Mesendoderm (in vitro differentiated cells): ENCODE data around the gene PARVA.
"Not testable (repeated sequence)": the region's sequence is repeated elsewhere in the genome, so short reads cannot be mapped to it uniquely, and the experiment has no call there.

Experiments
- DNase-seq: peaks from one replicate; pipeline ENCODE4 v3.0.0; 2013
- H2AK5ac ChIP-seq: 2 replicates; pipeline ENCODE4 v1.6.1; 2013; ENCODE audit warnings: low read length, inconsistent platforms
- H2BK120ac ChIP-seq: 2 replicates; pipeline ENCODE4 v1.6.1; 2013; ENCODE audit warnings: low read depth, mild to moderate bottlenecking, low read length, moderate library complexity, mixed read lengths
- H2BK15ac ChIP-seq: replicated peaks from 2 replicates; pipeline ENCODE4 v1.6.1; 2013; ENCODE audit warnings: low read depth, mild to moderate bottlenecking, moderate library complexity
- H2BK5ac ChIP-seq: 2 replicates; pipeline ENCODE4 v1.6.1; 2013; ENCODE audit warnings: low read length, inconsistent platforms
- H3K18ac ChIP-seq: 2 replicates; pipeline ENCODE4 v1.6.1; 2013; ENCODE audit warnings: mild to moderate bottlenecking, low read length, mixed read lengths
- H3K23ac ChIP-seq: one replicate; pipeline ENCODE4 v1.6.1; 2013; ENCODE audit warnings: low read length
- H3K27ac ChIP-seq: 2 replicates; pipeline ENCODE4 v1.5.1; 2013; ENCODE audit warnings: low read depth, mild to moderate bottlenecking, inconsistent platforms, low read length, moderate library complexity
- H3K27me3 ChIP-seq: 2 replicates; pipeline ENCODE4 v1.6.1; 2013; ENCODE audit warnings: low read length, control low read depth, mild to moderate bottlenecking, inconsistent platforms; ENCODE audit not compliant: insufficient read depth, poor library complexity
- H3K36me3 ChIP-seq: 2 replicates; pipeline ENCODE4 v1.6.1; 2013; ENCODE audit warnings: low read length, inconsistent platforms; ENCODE audit not compliant: control insufficient read depth, insufficient read depth
- H3K4ac ChIP-seq: one replicate; pipeline ENCODE4 v1.6.1; 2013; ENCODE audit warnings: low read depth, mild to moderate bottlenecking, low read length, moderate library complexity
- H3K4me1 ChIP-seq: 2 replicates; pipeline ENCODE4 v1.6.1; 2013; ENCODE audit warnings: low read depth, low read length, inconsistent platforms; ENCODE audit not compliant: control insufficient read depth
- H3K4me2 ChIP-seq: 2 replicates; pipeline ENCODE4 v1.6.1; 2013; ENCODE audit warnings: low read length
- H3K4me3 ChIP-seq: 2 replicates; pipeline ENCODE4 v1.5.1; 2013; ENCODE audit warnings: mild to moderate bottlenecking, low read length
- H3K56ac ChIP-seq: one replicate; pipeline ENCODE4 v1.6.1; 2013; ENCODE audit warnings: low read length
- H3K79me1 ChIP-seq: 2 replicates; pipeline ENCODE4 v1.6.1; 2013; ENCODE audit warnings: low read length, inconsistent platforms
- H3K79me2 ChIP-seq: 2 replicates; pipeline ENCODE4 v1.6.1; 2013; ENCODE audit warnings: mild to moderate bottlenecking, low read length; ENCODE audit not compliant: control insufficient read depth, insufficient read depth
- H3K9ac ChIP-seq: 2 replicates; pipeline ENCODE4 v1.6.1; 2013; ENCODE audit warnings: low read length, inconsistent platforms
- H4K5ac ChIP-seq: one replicate; pipeline ENCODE4 v1.6.1; 2013; ENCODE audit warnings: low read length
- H4K8ac ChIP-seq: one replicate; pipeline ENCODE4 v1.6.1; 2013; ENCODE audit warnings: low read depth, mild to moderate bottlenecking, control low read depth, low read length, moderate library complexity
- WGBS: extraction: QIAGEN DNeasy Blood & Tissue Kit; methylation state at CpG from one replicate; pipeline ENCODE4 v1.1.7; 2013; ENCODE audit warnings: low lambda C conversion rate, missing lambda C conversion rate; ENCODE audit not compliant: insufficient coverage; ENCODE audit errors: extremely low coverage; 5-methylcytosine and 5-hydroxymethylcytosine counted together

PARVA gene

DNA sequence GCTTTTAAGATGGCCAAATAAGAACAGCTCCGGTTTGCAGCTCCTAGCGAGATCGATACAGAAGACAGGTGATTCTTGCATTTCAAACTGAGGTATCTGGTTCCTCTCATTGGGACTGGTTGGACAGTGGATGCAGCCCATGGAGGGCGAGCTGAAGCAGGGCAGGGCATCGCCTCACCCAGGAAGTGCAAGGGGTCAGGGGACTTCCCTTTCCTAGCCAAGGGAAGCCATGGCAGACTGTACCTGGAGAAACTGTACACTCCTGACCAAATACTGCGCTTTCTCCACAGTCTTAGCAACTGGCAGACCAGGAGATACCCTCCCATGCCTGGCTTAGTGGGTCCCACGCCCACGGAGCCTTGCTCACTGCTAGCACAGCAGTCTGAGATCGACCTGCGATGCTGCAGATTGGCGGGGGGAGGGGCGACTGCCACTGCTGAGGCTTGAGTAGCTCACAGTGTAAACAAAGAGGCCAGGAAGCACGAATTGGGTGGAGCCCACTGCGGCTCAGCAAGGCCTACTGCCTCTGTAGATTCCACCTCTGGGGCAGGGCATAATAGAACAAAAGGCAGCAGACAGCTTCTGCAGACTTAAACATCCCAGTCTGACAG, 11.3 kb upstream of the PARVA start:
- H3K18ac ChIP-seq, H3K4me1 ChIP-seq, H3K4me2 ChIP-seq, H3K4ac ChIP-seq, H2AK5ac ChIP-seq, H4K8ac ChIP-seq, H3K23ac ChIP-seq, H3K79me1 ChIP-seq, H2BK120ac ChIP-seq, H3K79me2 ChIP-seq, H4K5ac ChIP-seq, H3K9ac ChIP-seq, H2BK5ac ChIP-seq, H3K27me3 ChIP-seq, H3K27ac ChIP-seq, H2BK15ac ChIP-seq, H3K36me3 ChIP-seq, H3K4me3 ChIP-seq: not testable (repeated sequence)
- H3K56ac ChIP-seq: peak overlapping the region; percentile 76
- WGBS: no CpG with 5 or more reads among the region's 14 CpGs
- peak; percentile 90 for DNase-seq

DNA sequence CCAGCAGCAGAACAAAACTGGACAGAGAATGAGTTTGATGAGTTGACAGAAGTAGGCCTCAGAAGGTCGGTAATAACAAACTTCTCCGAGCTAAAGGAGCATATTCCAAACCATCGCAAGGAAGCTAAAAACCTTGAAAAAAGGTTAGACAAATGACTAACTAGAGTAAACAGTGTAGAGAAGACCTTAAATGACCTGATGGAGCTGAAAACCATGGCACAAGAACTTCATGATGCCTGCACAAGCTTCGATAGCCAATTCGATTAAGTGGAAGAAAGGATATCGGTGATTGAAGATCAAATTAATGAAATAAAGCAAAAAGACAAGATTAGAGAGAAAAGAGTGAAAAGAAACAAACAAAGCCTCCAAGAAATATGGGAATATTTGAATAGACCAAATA, 10.3 kb upstream of the PARVA start:
- not testable (repeated sequence) for H3K4me3 ChIP-seq, H3K4me2 ChIP-seq, H3K9ac ChIP-seq, H3K27ac ChIP-seq, H3K79me1 ChIP-seq, H3K36me3 ChIP-seq, H3K23ac ChIP-seq, H3K18ac ChIP-seq, H3K4me1 ChIP-seq, H4K5ac ChIP-seq, H2BK15ac ChIP-seq, H3K56ac ChIP-seq, H4K8ac ChIP-seq, H2BK5ac ChIP-seq, H3K79me2 ChIP-seq, H3K4ac ChIP-seq, H2BK120ac ChIP-seq, DNase-seq, H2AK5ac ChIP-seq, H3K27me3 ChIP-seq
- WGBS: no CpG with 5 or more reads among the region's 6 CpGs

DNA sequence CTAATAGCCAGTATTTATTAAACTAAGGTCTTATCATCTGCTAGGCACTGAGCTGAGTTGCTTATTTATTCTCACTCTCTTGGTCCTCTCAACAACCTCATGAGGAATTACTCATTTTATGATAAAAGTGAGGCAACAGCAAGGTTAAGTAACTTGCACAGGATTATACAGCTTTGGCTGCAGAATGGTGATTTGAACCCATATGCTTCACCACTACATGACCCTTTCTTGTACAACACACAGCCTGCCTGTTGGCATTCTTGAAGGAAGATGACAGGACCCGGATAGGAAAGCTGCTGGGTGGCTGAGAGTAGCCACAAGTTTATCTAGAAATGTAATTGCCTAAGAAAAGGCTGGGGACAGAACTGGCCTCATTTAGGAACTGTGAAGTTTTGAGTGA, 5.3 kb upstream of the PARVA start:
- H3K4ac ChIP-seq: no peak overlapping the region
- no peak overlapping the region for H2AK5ac ChIP-seq
- H2BK120ac ChIP-seq: no peak overlapping the region
- WGBS: no CpG with 5 or more reads among the region's 1 CpG
- no peak overlapping the region for H4K5ac ChIP-seq
- no peak overlapping the region for H3K4me2 ChIP-seq
- peaks cover 9% of the 10 kb centered on the region for H3K4me1 ChIP-seq
- no peaks in the 10 kb centered on the region for H3K79me1 ChIP-seq
- H3K27ac ChIP-seq: no peak overlapping the region
- H3K36me3 ChIP-seq: no peaks in the 10 kb centered on the region
- no peak overlapping the region for H2BK15ac ChIP-seq
- H3K79me2 ChIP-seq: no peaks in the 10 kb centered on the region
- no peak overlapping the region for H3K23ac ChIP-seq
- H3K18ac ChIP-seq: no peak overlapping the region
- no peak for DNase-seq
- no peak overlapping the region for H3K9ac ChIP-seq
- H4K8ac ChIP-seq: no peak overlapping the region
- no peak overlapping the region for H2BK5ac ChIP-seq
- H3K4me3 ChIP-seq: no peak overlapping the region
- no peak overlapping the region for H3K56ac ChIP-seq
- no peaks in the 10 kb centered on the region for H3K27me3 ChIP-seq

GRCh38 chr11:12375720-12376119, 1.7 kb upstream of the PARVA start:
- Histone ChIP-seq H4K8ac (no peak overlapping the region), H2BK15ac (no peak overlapping the region), H3K79me1 (peaks cover 2% of the 10 kb centered on the region), H3K27ac (no peak overlapping the region), H3K4me1 (peaks cover 9% of the 10 kb centered on the region), H3K4me3 (no peak overlapping the region), H2BK120ac (no peak overlapping the region), H3K27me3 (no peaks in the 10 kb centered on the region), H2BK5ac (no peak overlapping the region), H3K36me3 (no peaks in the 10 kb centered on the region), H3K23ac (no peak overlapping the region), H3K18ac (no peak overlapping the region), H2AK5ac (no peak overlapping the region), H3K9ac (no peak overlapping the region), H3K4me2 (no peak overlapping the region), H4K5ac (no peak overlapping the region), H3K56ac (no peak overlapping the region), H3K79me2 (no peaks in the 10 kb centered on the region), H3K4ac (no peak overlapping the region)
- WGBS: no CpG with 5 or more reads among the region's 7 CpGs
- DNase-seq: no peak

- Histone ChIP-seq H3K4me2 (peak overlapping the region; percentile 73), H2BK120ac (no peak overlapping the region), H2BK15ac (no peak overlapping the region), H3K9ac (peak overlapping the region; percentile 94), H3K27me3 (no peaks in the 10 kb centered on the region), H2AK5ac (no peak overlapping the region), H3K4me1 (peaks cover 9% of the 10 kb centered on the region), H4K8ac (no peak overlapping the region), H3K56ac (peak overlapping the region; percentile 94), H3K23ac (no peak overlapping the region), H3K4ac (peak overlapping the region; percentile 60), H3K79me1 (peaks cover 2% of the 10 kb centered on the region), H3K18ac (peak overlapping the region; percentile 60), H2BK5ac (no peak overlapping the region), H3K79me2 (no peaks in the 10 kb centered on the region), H3K4me3 (no peak overlapping the region), H4K5ac (peak overlapping the region; percentile 10), H3K27ac (no peak overlapping the region), H3K36me3 (no peaks in the 10 kb centered on the region)
- no CpG with 5 or more reads among the region's 14 CpGs for WGBS
- peak; percentile 41 for DNase-seq
These were observed 901 bp upstream of the PARVA start for GRCh38 chr11:12376259-12377081.
